IMR-90 (cell line): ENCODE measurements around the gene N4BP2. TPM values are rescaled to one million over a fixed set of nuclear protein-coding genes. Genes with fewer than 3 reads are reported as not detected.

Source experiments
- ATAC-seq: fragments of 200-7000 bp; cut with Tn5 transposase; 2 replicates; pipeline ENCODE4 v1.9.1; 2020; ENCODE audit warnings: low read depth, mild to moderate bottlenecking, moderate library complexity
- BruUV-seq: library from RNA; stranded (reverse); fragments of 400-500 nt; replicated peaks from 2 replicates; lab custom pipeline; 2021; lab: Mats Ljungman, UMichigan
- CTCF ChIA-PET: fragments of 300-600 bp; formaldehyde crosslinking; extraction: SDS; loops from one replicate; lab custom pipeline; 2021; ENCODE audit warnings: antibody characterized with exemption; lab: Yijun Ruan, JAX
- POLR2A ChIA-PET: fragments of 300-600 bp; sonication (Branson Sonifier 250); formaldehyde crosslinking; loops from one replicate; lab custom pipeline; 2022; ENCODE audit warnings: antibody characterized with exemption; ENCODE audit not compliant: unreplicated experiment; lab: Charles Lee
- DNase-seq: peaks from one replicate; pipeline ENCODE4 v3.0.0; 2013
- H2AFZ ChIP-seq: replicated peaks from 2 replicates; pipeline ENCODE3; 2013; ENCODE audit warnings: low read length, mild to moderate bottlenecking; ENCODE audit not compliant: poor library complexity
- H2AK5ac ChIP-seq: 2 replicates; pipeline ENCODE4 v1.6.1; 2013; ENCODE audit warnings: low read depth, low read length, inconsistent platforms
- H2AK9ac ChIP-seq: replicated peaks from 2 replicates; pipeline ENCODE3; 2013; ENCODE audit warnings: mild to moderate bottlenecking, low read depth, low read length, moderate library complexity; ENCODE audit not compliant: poor library complexity
- H2BK120ac ChIP-seq: 2 replicates; pipeline ENCODE4 v1.6.1; 2013; ENCODE audit warnings: low read depth, low read length, inconsistent platforms
- H2BK15ac ChIP-seq: 3 replicates; pipeline ENCODE4 v1.6.1; 2013; ENCODE audit warnings: low read depth, low read length, inconsistent platforms
- H2BK20ac ChIP-seq: 2 replicates; pipeline ENCODE4 v1.6.1; 2013; ENCODE audit warnings: low read depth, mild to moderate bottlenecking, inconsistent platforms, low read length, moderate library complexity
- H2BK5ac ChIP-seq: 2 replicates; pipeline ENCODE4 v1.6.1; 2013; ENCODE audit warnings: mild to moderate bottlenecking, low read depth, low read length, inconsistent platforms; ENCODE audit not compliant: poor library complexity, severe bottlenecking
- H3K14ac ChIP-seq: replicated peaks from 2 replicates; pipeline ENCODE4 v1.6.1; 2013; ENCODE audit warnings: low read depth, low read length, inconsistent platforms
- H3K18ac ChIP-seq: 2 replicates; pipeline ENCODE4 v1.6.1; 2013; ENCODE audit warnings: low read depth, low read length, control low read depth
- H3K23ac ChIP-seq: 2 replicates; pipeline ENCODE4 v1.6.1; 2013; ENCODE audit warnings: low read depth, low read length, inconsistent platforms
- H3K27ac ChIP-seq: 2 replicates; pipeline ENCODE4 v1.5.1; 2013; ENCODE audit warnings: mild to moderate bottlenecking, control low read depth, low read length; ENCODE audit not compliant: insufficient read depth
- H3K27me3 ChIP-seq: 2 replicates; pipeline ENCODE4 v1.6.1; 2013; ENCODE audit warnings: low read length; ENCODE audit not compliant: control insufficient read depth, insufficient read depth
- H3K36me3 ChIP-seq: 2 replicates; pipeline ENCODE4 v1.6.1; 2013; ENCODE audit warnings: low read length, mixed read lengths; ENCODE audit not compliant: control insufficient read depth, insufficient read depth
- H3K4ac ChIP-seq: 2 replicates; pipeline ENCODE4 v1.6.1; 2013; ENCODE audit warnings: low read depth, low read length, inconsistent platforms
- H3K4me1 ChIP-seq: 2 replicates; pipeline ENCODE4 v1.6.1; 2013; ENCODE audit warnings: low read length, mixed read lengths; ENCODE audit not compliant: control insufficient read depth, insufficient read depth
- H3K4me2 ChIP-seq: 2 replicates; pipeline ENCODE4 v1.6.1; 2013; ENCODE audit warnings: low read depth, mild to moderate bottlenecking, control low read depth, low read length, moderate library complexity
- H3K4me3 ChIP-seq: 2 replicates; pipeline ENCODE4 v1.5.1; 2013; ENCODE audit warnings: low read depth, mild to moderate bottlenecking, control low read depth, low read length, moderate library complexity; ENCODE audit not compliant: insufficient read depth
- H3K56ac ChIP-seq: 2 replicates; pipeline ENCODE4 v1.6.1; 2013; ENCODE audit warnings: low read length, inconsistent platforms; ENCODE audit not compliant: insufficient read depth; ENCODE audit errors: extremely low read depth
- H3K79me1 ChIP-seq, 2 experiments: 2 replicates each; pipeline ENCODE4 v1.6.1; 2013; ENCODE audit warnings: low read length in 2 of 2, inconsistent platforms in 1 of 2, low read depth in 1 of 2
- H3K9ac ChIP-seq: 2 replicates; pipeline ENCODE4 v1.6.1; 2013; ENCODE audit warnings: low read depth, low read length, control low read depth
- H3K9me1 ChIP-seq: 2 replicates; pipeline ENCODE4 v1.6.1; 2013; ENCODE audit warnings: low read length, inconsistent platforms; ENCODE audit not compliant: insufficient read depth
- H3K9me3 ChIP-seq: 2 replicates; pipeline ENCODE4 v1.6.1; 2013; ENCODE audit warnings: low read length; ENCODE audit not compliant: control insufficient read depth, insufficient read depth
- H4K20me1 ChIP-seq: 2 replicates; pipeline ENCODE4 v1.6.1; 2013; ENCODE audit warnings: low read length, inconsistent platforms; ENCODE audit not compliant: insufficient read depth
- H4K5ac ChIP-seq: 2 replicates; pipeline ENCODE4 v1.6.1; 2013; ENCODE audit warnings: mild to moderate bottlenecking, low read depth, low read length, control low read depth
- H4K8ac ChIP-seq, 2 experiments: 2 replicates each; pipeline ENCODE4 v1.6.1; 2013; ENCODE audit warnings: low read depth in 2 of 2, low read length in 2 of 2, control low read depth in 1 of 2, inconsistent platforms in 1 of 2
- H4K91ac ChIP-seq: 2 replicates; pipeline ENCODE4 v1.6.1; 2013; ENCODE audit warnings: low read depth, low read length, inconsistent platforms; ENCODE audit not compliant: insufficient read depth
- BHLHE40 ChIP-seq: fragments of 150-350 bp; IDR thresholded peaks from 2 replicates; pipeline ENCODE4 v1.6.1; 2016; ENCODE audit warnings: mild to moderate bottlenecking, low read depth, low read length
- CEBPB ChIP-seq: IDR thresholded peaks from 2 replicates; pipeline ENCODE4 v1.6.1; 2012; ENCODE audit warnings: low read depth, low read length, improper control_type of control experiment
- CHD1 ChIP-seq: IDR thresholded peaks from 2 replicates; pipeline ENCODE4 v1.6.1; 2012; ENCODE audit warnings: low read depth, low read length, improper control_type of control experiment
- CTCF ChIP-seq: conservative IDR thresholded peaks from 2 replicates; pipeline ENCODE4 v1.5.1; 2012; ENCODE audit warnings: mild to moderate bottlenecking, low read depth, low read length, improper control_type of control experiment
- FOS ChIP-seq: fragments of 150-350 bp; IDR thresholded peaks from 2 replicates; pipeline ENCODE4 v1.6.1; 2016; ENCODE audit warnings: low read depth, low read length
- MAFK ChIP-seq: IDR thresholded peaks from 2 replicates; pipeline ENCODE4 v1.6.1; 2012; ENCODE audit warnings: low read depth, low read length, improper control_type of control experiment
- MAZ ChIP-seq: IDR thresholded peaks from 2 replicates; pipeline ENCODE4 v1.6.1; 2012; ENCODE audit warnings: low read depth, mild to moderate bottlenecking, low read length, improper control_type of control experiment, moderate library complexity, borderline replicate concordance
- MXI1 ChIP-seq: IDR thresholded peaks from 2 replicates; pipeline ENCODE4 v1.6.1; 2012; ENCODE audit warnings: low read depth, mild to moderate bottlenecking, low read length, moderate library complexity, borderline replicate concordance
- NFE2L2 ChIP-seq: fragments of 150-350 bp; IDR thresholded peaks from 2 replicates; pipeline ENCODE4 v1.6.1; 2016; ENCODE audit warnings: low read depth, mild to moderate bottlenecking, low read length
- POLR2A ChIP-seq: IDR thresholded peaks from 2 replicates; pipeline ENCODE4 v1.6.1; 2012; ENCODE audit warnings: mild to moderate bottlenecking, low read depth, low read length
- RAD21 ChIP-seq: IDR thresholded peaks from 2 replicates; pipeline ENCODE4 v1.6.1; 2012; ENCODE audit warnings: low read length, improper control_type of control experiment
- RCOR1 ChIP-seq: IDR thresholded peaks from 2 replicates; pipeline ENCODE4 v1.6.1; 2012; ENCODE audit warnings: mild to moderate bottlenecking, low read length, improper control_type of control experiment; ENCODE audit not compliant: insufficient replicate concordance
- RFX5 ChIP-seq: IDR thresholded peaks from 2 replicates; pipeline ENCODE4 v1.8.0; 2012; ENCODE audit warnings: low read depth, mild to moderate bottlenecking, low read length, moderate library complexity
- SMC3 ChIP-seq: fragments of 150-350 bp; IDR thresholded peaks from 2 replicates; pipeline ENCODE4 v1.6.1; 2016; ENCODE audit warnings: low read depth, mild to moderate bottlenecking, antibody characterized with exemption, low read length, moderate library complexity
- USF2 ChIP-seq: fragments of 150-350 bp; IDR thresholded peaks from 2 replicates; pipeline ENCODE4 v1.6.1; 2017; ENCODE audit warnings: mild to moderate bottlenecking, antibody characterized with exemption, low read length, low read depth
- WGBS, 2 experiments: methylation state at CpG; one replicate each; pipeline versions ENCODE4 v1.1.5 to v1.1.7; 2013; ENCODE audit warnings: missing lambda C conversion rate in 2 of 2; ENCODE audit not compliant: insufficient read length in 1 of 2; ENCODE audit errors: extremely low coverage in 2 of 2; 5-methylcytosine and 5-hydroxymethylcytosine counted together
- dilution Hi-C: fragments of 300-500 bp; cut with HindIII; formaldehyde crosslinking; loops from one replicate; pipeline ENCODE4 v1.14.3; 2018; ENCODE audit warnings: low sequenced_read_pairs; ENCODE audit not compliant: unreplicated experiment
- in situ Hi-C: fragments of 300-500 bp; cut with MboI; formaldehyde crosslinking; loops from 3 replicates; pipeline ENCODE4 v1.14.3; 2019; ENCODE audit warnings: low sequenced_read_pairs, inconsistent platforms, mixed read lengths
- intact Hi-C: fragments of 100-400 bp; cut with micrococcal nuclease; formaldehyde crosslinking; loops from 2 replicates; pipeline ENCODE4 v1.10.0; 2022
- polyA plus RNA-seq, 3 experiments: library from polyadenylated mRNA; depleted of rRNA; stranded (reverse); fragments of >200 nt; gene quantifications; 2 replicates each; pipeline ENCODE4 v1.2.3, GENCODE V29; 2012; ENCODE audit warnings: low replicate concordance in 1 of 3
- total RNA-seq: library from RNA; depleted of rRNA; stranded (reverse); fragments of >200 nt; gene quantifications from 2 replicates; pipeline ENCODE4 v1.2.3, GENCODE V29; 2012

Gene N4BP2
- total and polyA plus RNA-seq, 2 of the 4 experiments (the other 2 are of a cell fraction) = 0.84 to 2.2 TPM

- intact Hi-C loops (loop anchor here (5.0 to 10.0 kb wide), 4 partner anchors 78 to 449 kb away; partner anchors contain the start of genes PDS5A and UBE2K), dilution Hi-C loops (no loop called here), in situ Hi-C loops (loop anchor here (25.0 kb wide), 1 partner anchor 257 kb away; no protein-coding TSS in a partner anchor)
- BruUV-seq = no TSS peak
- Histone ChIP-seq H2BK15ac (peak overlapping the region; percentile 45; the same call in 1 of the 3 replicates), H3K9me1 (no peaks in the 10 kb centered on the region), H3K23ac (peak overlapping the region; percentile 58; the same call in 1 of the 2 replicates), H3K4me2 (peak overlapping the region; percentile 86), H4K8ac (peak overlapping the region; percentile 58 to 61), H3K14ac (peak overlapping the region; percentile 70), H3K27ac (peak overlapping the region; percentile 93), H3K9me3 (no peaks in the 10 kb centered on the region), H3K4ac (peak overlapping the region; percentile 74), H3K36me3 (no peaks in the 10 kb centered on the region), H3K4me3 (peak overlapping the region; percentile 76), H3K56ac (peak overlapping the region; percentile 63), H2AFZ (peak overlapping the region; percentile 96), H4K20me1 (no peaks in the 10 kb centered on the region), H2BK5ac (peak overlapping the region; percentile 88), H2BK20ac (peak overlapping the region; percentile 55; the same call in 1 of the 2 replicates), H2BK120ac (peak overlapping the region; percentile 84), H3K9ac (peak overlapping the region; percentile 80), H2AK9ac (peak overlapping the region; percentile 95), H3K79me1 (0 out of 4 replicates have a peak, but pooled peaks cover 2 to 3% of the 10 kb centered on the region in 2 experiments), H3K18ac (peak overlapping the region; percentile 51), H2AK5ac (0 out of 2 replicates have a peak overlapping the region, but pooled peaks have one; percentile 35), H3K4me1 (no peaks in the 10 kb centered on the region), H4K91ac (peak overlapping the region; percentile 48; the same call in 1 of the 2 replicates), H3K27me3 (0 out of 2 replicates have a peak, but pooled peaks cover under 1% of the 10 kb centered on the region), H4K5ac (peak overlapping the region; percentile 10)
- no CpG with 5 or more reads among the region's 5 CpGs for WGBS, 2 experiments
- ChIA-PET CTCF (interaction anchor here (1.1 to 2.8 kb wide), 2 partner anchors 254 to 262 kb away, joined by 3 to 11 read pairs; no protein-coding TSS in a partner anchor), POLR2A (no interaction called here)
- no peak for ATAC-seq
- TF ChIP-seq CEBPB (no peak), RAD21 (no peak), USF2 (no peak), POLR2A (no peak), NFE2L2 (no peak), FOS (no peak), SMC3 (no peak), BHLHE40 (no peak), CHD1 (no peak), RCOR1 (no peak), RFX5 (no peak), CTCF (no peak), MAFK (no peak), MAZ (no peak), MXI1 (no peak)
- DNase-seq = no peak
Measured at GRCh38 chr4:40055511-40055862, 1.2 kb upstream of the N4BP2 start.
